CD4-positive, alpha-beta memory T cell (primary cell): Measurements from ENCODE around the gene CDK14. TPM values are rescaled to one million over a fixed set of nuclear protein-coding genes. Genes with fewer than 3 reads are reported as not detected.

Experiments
- CTCF ChIA-PET: fragments of 350-600 bp; sonication (Branson Sonifier 250); formaldehyde crosslinking; loops from one replicate; lab custom pipeline; 2021; ENCODE audit warnings: inconsistent platforms; ENCODE audit not compliant: partially characterized antibody; lab: Charles Lee
- POLR2A ChIA-PET: fragments of 350-600 bp; sonication (Branson Sonifier 250); formaldehyde crosslinking; loops from one replicate; lab custom pipeline; 2021; ENCODE audit not compliant: partially characterized antibody; lab: Charles Lee
- DNase-seq, 5 donors: peaks; one replicate each; pipeline versions ENCODE4 v3.0.0 to v3.0.0-alpha.2; 2020 to 2022; ENCODE audit warnings: mixed read lengths in 1 of 5
- H3K27ac ChIP-seq: one replicate; pipeline ENCODE4 v1.7.0; 2013; ENCODE audit warnings: low read depth, low read length
- H3K27me3 ChIP-seq: 2 replicates; pipeline ENCODE4 v1.7.0; 2013; ENCODE audit warnings: mild to moderate bottlenecking, low read length, moderate library complexity; ENCODE audit not compliant: insufficient read depth
- H3K36me3 ChIP-seq: 2 replicates; pipeline ENCODE4 v1.7.0; 2013; ENCODE audit warnings: mild to moderate bottlenecking, low read length, moderate library complexity; ENCODE audit not compliant: insufficient read depth
- H3K4me1 ChIP-seq: 2 replicates; pipeline ENCODE4 v1.7.0; 2013; ENCODE audit warnings: mild to moderate bottlenecking, low read length, moderate library complexity; ENCODE audit not compliant: insufficient read depth
- H3K4me3 ChIP-seq, 2 donors: one replicate each; pipeline ENCODE4 v1.7.0; 2013; ENCODE audit warnings: low read length in 2 of 2, mild to moderate bottlenecking in 1 of 2
- H3K9me3 ChIP-seq, 2 donors: one replicate each; pipeline ENCODE4 v1.7.0; 2013; ENCODE audit warnings: low read length in 2 of 2, control low read depth in 1 of 2; ENCODE audit not compliant: control insufficient read depth in 1 of 2
- H3K27ac Mint-ChIP-seq, 7 donors: one replicate each; pipeline ENCODE4 v1.8.0; 2020 to 2021; ENCODE audit warnings: mixed read lengths in 7 of 7, mild to moderate bottlenecking in 6 of 7, inconsistent platforms in 3 of 7, moderate library complexity in 3 of 7
- H3K27me3 Mint-ChIP-seq, 2 donors: one replicate each; pipeline ENCODE4 v1.8.0; 2020 to 2021; ENCODE audit warnings: mixed read lengths in 2 of 2
- H3K36me3 Mint-ChIP-seq, 2 donors: one replicate each; pipeline ENCODE4 v1.8.0; 2020 to 2021; ENCODE audit warnings: mixed read lengths in 2 of 2, inconsistent platforms in 1 of 2, mild to moderate bottlenecking in 1 of 2
- H3K4me1 Mint-ChIP-seq, 4 donors: one replicate each; pipeline ENCODE4 v1.8.0; 2020 to 2021; ENCODE audit warnings: mixed read lengths in 4 of 4, mild to moderate bottlenecking in 1 of 4
- H3K4me3 Mint-ChIP-seq, 8 donors: one replicate each; pipeline ENCODE4 v1.8.0; 2020 to 2021; ENCODE audit warnings: mixed read lengths in 8 of 8, mild to moderate bottlenecking in 7 of 8, moderate library complexity in 6 of 8, inconsistent platforms in 3 of 8
- H3K9me3 Mint-ChIP-seq, 8 donors: one replicate each; pipeline ENCODE4 v1.8.0; 2020 to 2021; ENCODE audit warnings: mixed read lengths in 8 of 8, mild to moderate bottlenecking in 5 of 8, inconsistent platforms in 3 of 8, moderate library complexity in 1 of 8
- intact Hi-C: fragments of 100-400 bp; cut with micrococcal nuclease; formaldehyde crosslinking; loops from one replicate; pipeline ENCODE4 v1.15.1; 2023
- polyA plus RNA-seq, 2 donors: library from polyadenylated mRNA; unstranded; fragments of 300-500 nt; fragmentation: Illumina TruSeq; gene quantifications; one replicate each; pipeline ENCODE4 v1.2.3, GENCODE V29; 2021
- total RNA-seq, 2 experiments: library from RNA; stranded (reverse); gene quantifications; one replicate each; pipeline ENCODE4 v1.2.3, GENCODE V29; 2021

CDK14 gene
- total and polyA plus RNA-seq, 4 experiments from 2014 or later = 0.47 to 0.81 (median 0.70) TPM; not detected in 1

DNA sequence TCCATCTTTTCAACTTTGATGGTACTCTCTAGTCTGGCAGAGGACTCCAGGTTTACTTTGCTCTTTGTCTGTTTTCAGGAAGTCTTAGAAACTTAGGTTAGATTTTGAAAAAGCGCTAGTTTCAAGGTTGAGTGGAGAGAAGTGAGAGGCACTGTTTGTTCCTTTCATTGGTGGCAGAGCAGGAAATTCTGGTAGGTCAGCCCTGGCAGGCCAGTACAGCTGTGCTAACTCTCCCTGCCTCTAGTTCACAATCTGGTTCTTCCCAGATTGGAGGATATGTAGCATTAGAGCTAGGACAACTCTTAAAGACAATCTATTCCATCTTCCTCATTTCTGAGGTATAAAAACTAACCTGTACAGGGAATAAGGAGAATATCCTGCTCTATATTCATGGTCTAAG lies 507.2 kb downstream of the CDK14 start:
- H3K27me3 Mint-ChIP-seq = no peaks in the 10 kb centered on the region
- ChIA-PET POLR2A (no interaction called here), CTCF (no interaction called here)
- Histone ChIP-seq H3K9me3 (no peaks in the 10 kb centered on the region), H3K4me1 (no peaks in the 10 kb centered on the region), H3K27me3 (no peaks in the 10 kb centered on the region), H3K27ac (no peak overlapping the region), H3K36me3 (no peaks in the 10 kb centered on the region), H3K4me3 (no peak overlapping the region)
- intact Hi-C loops = no loop called here
- H3K4me1 Mint-ChIP-seq = no peaks in the 10 kb centered on the region
- H3K27ac Mint-ChIP-seq = no peak overlapping the region
- no peak overlapping the region for H3K4me3 Mint-ChIP-seq
- H3K36me3 Mint-ChIP-seq = no peaks in the 10 kb centered on the region
- no peak for DNase-seq
- H3K9me3 Mint-ChIP-seq = peaks cover 0 to 4% (median 0%) of the 10 kb centered on the region in 8 donors

DNA sequence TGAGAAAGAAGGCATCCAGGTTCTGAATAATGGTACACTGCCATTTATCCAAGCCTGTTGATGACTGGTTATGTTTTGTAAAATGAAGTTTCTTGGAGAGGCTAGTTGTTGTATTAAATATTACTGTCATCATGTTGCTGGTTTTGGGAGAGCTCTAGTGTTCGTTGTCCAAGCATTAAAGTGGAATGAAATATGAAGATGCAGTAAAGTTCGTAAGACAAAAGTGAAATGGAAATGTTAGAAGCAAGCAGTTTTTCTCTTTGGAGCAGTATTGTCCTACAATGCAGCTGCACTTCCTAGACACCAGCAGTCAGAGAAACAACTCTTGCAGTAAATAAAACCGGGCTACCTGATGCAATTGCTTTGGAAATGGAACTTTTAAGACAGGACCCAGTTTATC lies 511.3 kb downstream of the CDK14 start:
- Mint-ChIP-seq H3K27ac (no peak overlapping the region), H3K9me3 (peaks cover 0 to 4% (median 0%) of the 10 kb centered on the region in 8 donors), H3K36me3 (no peaks in the 10 kb centered on the region), H3K27me3 (no peaks in the 10 kb centered on the region), H3K4me1 (no peaks in the 10 kb centered on the region), H3K4me3 (no peak overlapping the region)
- DNase-seq = no peak
- H3K4me1 ChIP-seq = no peaks in the 10 kb centered on the region
- no peaks in the 10 kb centered on the region for H3K9me3 ChIP-seq
- H3K36me3 ChIP-seq = no peaks in the 10 kb centered on the region
- no peak overlapping the region for H3K4me3 ChIP-seq
- H3K27me3 ChIP-seq = no peaks in the 10 kb centered on the region
- no peak overlapping the region for H3K27ac ChIP-seq
- CTCF ChIA-PET = no interaction called here
- POLR2A ChIA-PET = no interaction called here
- intact Hi-C loops = no loop called here

DNA sequence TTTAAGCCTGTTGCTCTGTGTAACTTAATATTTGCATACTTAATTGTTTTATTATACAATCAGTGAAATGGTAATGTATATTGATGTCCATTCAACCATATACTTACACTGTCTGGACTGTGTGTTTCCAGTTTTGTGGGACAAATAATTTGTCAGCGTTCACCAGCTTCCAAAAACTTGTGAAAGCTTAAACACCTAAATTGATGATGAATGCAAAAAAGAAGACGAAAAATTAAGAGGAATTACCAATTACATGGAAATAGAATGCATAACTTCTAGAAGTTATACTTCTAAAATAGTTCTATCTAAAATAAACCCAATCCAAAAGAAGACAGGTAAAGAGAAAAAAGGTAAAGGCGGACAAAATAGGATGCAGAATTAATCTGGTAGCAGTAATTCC lies 513.1 kb downstream of the CDK14 start:
- DNase-seq = no peak
- Mint-ChIP-seq H3K4me3 (no peak overlapping the region), H3K4me1 (no peaks in the 10 kb centered on the region), H3K27ac (no peak overlapping the region), H3K36me3 (no peaks in the 10 kb centered on the region), H3K27me3 (no peaks in the 10 kb centered on the region), H3K9me3 (peaks cover 0 to 4% (median 0%) of the 10 kb centered on the region in 8 donors)
- no peaks in the 10 kb centered on the region for H3K4me1 ChIP-seq
- no peak overlapping the region for H3K4me3 ChIP-seq
- H3K36me3 ChIP-seq = no peaks in the 10 kb centered on the region
- ChIA-PET CTCF (no interaction called here), POLR2A (no interaction called here)
- intact Hi-C loops = no loop called here
- H3K27ac ChIP-seq = no peak overlapping the region
- H3K27me3 ChIP-seq = no peaks in the 10 kb centered on the region
- H3K9me3 ChIP-seq = no peaks in the 10 kb centered on the region

DNA sequence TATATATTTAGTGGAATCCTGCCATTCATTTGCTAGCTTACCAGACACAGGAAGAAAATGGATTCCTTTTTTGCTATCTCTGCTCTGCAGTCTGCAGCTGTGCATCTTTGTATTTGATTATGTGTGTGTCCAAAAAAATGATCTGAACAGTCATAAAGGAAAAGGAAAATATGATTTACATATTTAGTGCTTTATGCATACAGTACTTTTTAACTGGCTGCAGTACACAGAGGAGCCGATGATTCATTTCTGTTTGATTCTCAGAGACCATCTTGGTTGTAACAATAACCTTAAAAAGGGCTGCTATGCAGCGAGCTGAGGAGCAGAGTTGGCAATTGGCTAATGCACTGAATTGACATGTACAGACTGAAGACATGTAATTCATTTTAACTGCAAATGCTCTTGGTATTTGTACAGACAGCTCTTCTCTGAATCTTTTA lies 516.8 kb downstream of the CDK14 start:
- H3K36me3 ChIP-seq = no peaks in the 10 kb centered on the region
- Mint-ChIP-seq H3K27ac (no peak overlapping the region), H3K36me3 (no peaks in the 10 kb centered on the region), H3K4me1 (no peaks in the 10 kb centered on the region), H3K4me3 (no peak overlapping the region), H3K9me3 (peaks cover 0 to 2% (median 0%) of the 10 kb centered on the region in 8 donors), H3K27me3 (peaks cover 0 to 3% of the 10 kb centered on the region in 2 donors)
- CTCF ChIA-PET = no interaction called here
- H3K27me3 ChIP-seq = no peaks in the 10 kb centered on the region
- H3K4me3 ChIP-seq = no peak overlapping the region
- H3K4me1 ChIP-seq = no peaks in the 10 kb centered on the region
- DNase-seq = no peak
- POLR2A ChIA-PET = no interaction called here
- H3K27ac ChIP-seq = no peak overlapping the region
- intact Hi-C loops = no loop called here
- H3K9me3 ChIP-seq = no peaks in the 10 kb centered on the region

DNA sequence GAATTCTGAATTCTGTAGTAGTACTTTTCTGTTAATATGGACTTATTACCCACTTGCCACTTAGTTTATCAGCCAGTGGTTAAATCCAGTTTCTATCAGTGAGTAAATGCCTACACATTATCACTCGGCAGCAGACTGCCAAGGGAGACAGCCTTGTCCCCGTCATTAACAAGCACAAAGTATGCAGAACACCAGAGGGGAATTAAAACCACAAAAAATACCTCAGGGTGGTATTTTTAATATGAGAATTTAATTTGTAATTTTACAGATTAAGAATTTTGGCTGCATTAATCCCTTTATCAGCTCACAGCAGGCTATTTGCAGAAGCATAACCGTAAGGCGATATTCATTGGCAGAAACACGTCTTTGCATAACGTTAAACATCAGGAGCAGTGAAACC lies 518.1 kb downstream of the CDK14 start:
- Histone ChIP-seq H3K36me3 (no peaks in the 10 kb centered on the region), H3K4me3 (no peak overlapping the region), H3K27ac (no peak overlapping the region), H3K27me3 (no peaks in the 10 kb centered on the region), H3K9me3 (no peaks in the 10 kb centered on the region), H3K4me1 (no peaks in the 10 kb centered on the region)
- Mint-ChIP-seq H3K4me1 (no peaks in the 10 kb centered on the region), H3K27me3 (peaks cover 0 to 3% of the 10 kb centered on the region in 2 donors), H3K9me3 (peaks cover 0 to 1% (median 0%) of the 10 kb centered on the region in 8 donors), H3K4me3 (no peak overlapping the region), H3K36me3 (no peaks in the 10 kb centered on the region), H3K27ac (no peak overlapping the region)
- no peak for DNase-seq
- intact Hi-C loops = no loop called here
- CTCF ChIA-PET = no interaction called here
- POLR2A ChIA-PET = no interaction called here

DNA sequence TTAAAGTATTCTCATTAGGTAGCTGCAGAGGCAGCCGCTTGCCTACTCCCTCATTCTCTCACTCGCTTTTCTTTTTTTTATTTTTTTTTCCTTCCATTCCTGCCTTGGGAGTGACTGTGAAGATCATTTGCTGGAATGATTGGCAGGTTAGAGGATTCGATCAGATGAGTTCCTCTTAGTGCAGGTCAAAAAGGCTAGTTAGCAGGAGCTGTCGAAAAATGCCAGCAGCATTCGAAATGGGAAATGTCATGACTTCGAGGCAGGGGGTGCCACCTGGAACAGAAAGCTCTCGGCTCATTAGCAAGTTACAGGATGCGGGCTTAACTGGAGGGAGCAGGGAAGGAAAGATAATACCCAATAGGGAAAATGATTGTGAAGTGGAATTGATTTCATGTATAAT lies 530.6 kb downstream of the CDK14 start:
- POLR2A ChIA-PET = no interaction called here

DNA sequence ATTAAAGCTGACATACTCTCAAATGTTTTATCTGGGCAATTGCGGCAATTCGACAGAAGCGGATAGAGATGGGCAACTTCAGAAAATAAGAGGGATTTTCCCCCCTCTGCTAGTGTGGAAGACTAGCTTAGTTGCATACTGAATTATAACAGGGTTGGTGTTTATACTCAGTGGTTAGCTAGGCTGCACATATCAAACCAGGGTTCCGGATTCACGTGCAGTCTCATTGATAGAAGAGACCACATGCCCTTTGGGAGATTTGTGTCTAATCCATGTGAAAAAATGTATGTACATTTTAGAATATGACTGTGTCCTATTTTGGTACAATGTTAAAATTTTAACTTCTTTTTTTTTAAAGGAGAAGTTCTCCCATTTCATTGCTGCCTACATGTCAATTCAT lies 531.2 kb downstream of the CDK14 start:
- no peaks in the 10 kb centered on the region for H3K4me1 Mint-ChIP-seq

More for the DNA sequence above, 530.6 kb downstream of the CDK14 start:
- intact Hi-C loops = no loop called here
- Histone ChIP-seq H3K4me3 (no peak overlapping the region), H3K36me3 (no peaks in the 10 kb centered on the region), H3K9me3 (no peaks in the 10 kb centered on the region), H3K4me1 (no peaks in the 10 kb centered on the region), H3K27me3 (no peaks in the 10 kb centered on the region), H3K27ac (no peak overlapping the region)
- no peak for DNase-seq
- H3K27me3 Mint-ChIP-seq = peaks cover 0 to 2% of the 10 kb centered on the region in 2 donors
- peaks cover 0 to 6% (median 1%) of the 10 kb centered on the region in 8 donors for H3K9me3 Mint-ChIP-seq
- H3K36me3 Mint-ChIP-seq = no peaks in the 10 kb centered on the region
- no peak overlapping the region for H3K27ac Mint-ChIP-seq
- CTCF ChIA-PET = no interaction called here
- H3K4me1 Mint-ChIP-seq = no peaks in the 10 kb centered on the region
- H3K4me3 Mint-ChIP-seq = no peak overlapping the region

DNA sequence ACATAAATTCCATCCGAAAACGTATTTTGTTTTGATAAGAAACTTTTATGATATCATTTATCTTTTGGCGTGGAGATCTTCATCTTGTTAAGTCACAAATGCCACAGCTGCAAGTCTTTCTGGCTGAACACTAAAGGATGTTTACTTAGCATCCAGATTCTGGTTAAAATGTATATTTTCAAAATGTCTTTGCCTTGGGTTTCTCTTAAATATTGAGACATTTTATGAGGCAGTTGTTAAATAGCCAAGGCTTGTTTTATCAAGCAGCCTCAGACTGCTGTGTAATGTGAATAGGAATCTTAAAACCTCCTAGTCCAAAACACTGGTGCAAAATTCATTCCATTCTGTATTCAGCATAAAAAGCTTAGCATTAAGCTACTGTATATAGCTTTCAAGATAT lies 531.8 kb downstream of the CDK14 start:
- POLR2A ChIA-PET = no interaction called here
- CTCF ChIA-PET = no interaction called here
- H3K9me3 Mint-ChIP-seq = peaks cover 0 to 7% (median 3%) of the 10 kb centered on the region in 8 donors
- no peaks in the 10 kb centered on the region for H3K27me3 ChIP-seq
- H3K27ac Mint-ChIP-seq = no peak overlapping the region
- no peaks in the 10 kb centered on the region for H3K4me1 Mint-ChIP-seq
- intact Hi-C loops = no loop called here
- H3K4me3 Mint-ChIP-seq = no peak overlapping the region
- peaks cover 2% of the 10 kb centered on the region in 2 donors for H3K27me3 Mint-ChIP-seq
- H3K27ac ChIP-seq = no peak overlapping the region
- DNase-seq = no peak
- no peaks in the 10 kb centered on the region for H3K4me1 ChIP-seq
- no peak overlapping the region for H3K4me3 ChIP-seq
- H3K36me3 Mint-ChIP-seq = no peaks in the 10 kb centered on the region
- no peaks in the 10 kb centered on the region for H3K9me3 ChIP-seq
- no peaks in the 10 kb centered on the region for H3K36me3 ChIP-seq

More for the DNA sequence above, 531.2 kb downstream of the CDK14 start:
- H3K27ac Mint-ChIP-seq = no peak overlapping the region
- POLR2A ChIA-PET = no interaction called here
- H3K27me3 ChIP-seq = no peaks in the 10 kb centered on the region
- H3K36me3 ChIP-seq = no peaks in the 10 kb centered on the region
- H3K9me3 ChIP-seq = no peaks in the 10 kb centered on the region
- no peaks in the 10 kb centered on the region for H3K4me1 ChIP-seq
- CTCF ChIA-PET = no interaction called here
- no peak overlapping the region for H3K27ac ChIP-seq
- H3K27me3 Mint-ChIP-seq = peaks cover 2% of the 10 kb centered on the region in 2 donors
- H3K4me3 Mint-ChIP-seq = no peak overlapping the region
- DNase-seq = no peak
- H3K36me3 Mint-ChIP-seq = no peaks in the 10 kb centered on the region
- intact Hi-C loops = no loop called here
- peaks cover 0 to 7% (median 3%) of the 10 kb centered on the region in 8 donors for H3K9me3 Mint-ChIP-seq
- H3K4me3 ChIP-seq = no peak overlapping the region
